SH-SY5Y (cell line): ENCODE data around the gene CORT.

ENCODE experiments used
- GATA2 ChIP-seq: IDR thresholded peaks from 2 replicates; pipeline ENCODE4 v1.6.1; 2011; ENCODE audit warnings: mild to moderate bottlenecking, low read depth, low read length
- GATA3 ChIP-seq: IDR thresholded peaks from 2 replicates; pipeline ENCODE4 v1.6.1; 2011; ENCODE audit warnings: low read depth, mild to moderate bottlenecking, low read length, moderate library complexity

DNA sequence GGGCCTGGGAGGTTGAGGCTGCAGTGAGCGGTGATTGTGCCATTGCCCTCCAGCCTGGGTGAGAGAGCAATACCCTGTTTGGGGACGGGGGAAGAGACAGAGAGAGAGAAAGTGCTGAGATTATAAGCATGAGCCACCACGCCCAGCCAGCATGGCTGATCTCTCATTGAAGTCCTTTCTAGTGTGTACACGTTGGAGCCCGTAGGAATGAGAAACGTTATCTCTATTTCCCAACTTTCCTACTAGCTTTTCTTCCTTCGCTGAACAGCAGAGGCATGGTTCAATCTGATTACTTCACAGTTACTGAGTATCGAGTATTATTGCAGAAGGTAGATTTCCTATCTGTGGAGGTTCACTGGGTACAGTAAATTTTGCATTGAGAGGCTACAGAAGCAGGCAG, 29.5 kb downstream of the CORT start:
- TF ChIP-seq GATA2 (no peak), GATA3 (no peak)
